Activated naive CD4-positive, alpha-beta T cell (primary cell): ENCODE results near the gene ANLN.
"Not testable (repeated sequence)": the region's sequence is repeated elsewhere in the genome, so short reads cannot be mapped to it uniquely, and the experiment has no call there.

ENCODE experiments used
- DNase-seq, 4 experiments: peaks; one replicate each; lab custom pipeline; 2025; lab: John Stamatoyannopoulos, UW

ANLN gene

GRCh38 chr7:36468370-36469101, 78.9 kb downstream of the ANLN start:
- DNase-seq = no peak

- no peak for DNase-seq
Observed at GRCh38 chr7:36469236-36469635, 79.6 kb downstream of the ANLN start.

GRCh38 chr7:36472141-36472729, 82.6 kb downstream of the ANLN start:
- no peak for DNase-seq

GRCh38 chr7:36473454-36474282, 84.0 kb downstream of the ANLN start:
- DNase-seq = no peak

- no peak for DNase-seq
Observed at GRCh38 chr7:36474283-36475010, 84.8 kb downstream of the ANLN start.

- no peak for DNase-seq
Observed at GRCh38 chr7:36475011-36475342, 85.3 kb downstream of the ANLN start.

- DNase-seq = no peak
Observed at GRCh38 chr7:36475381-36475780, 85.7 kb downstream of the ANLN start.

- DNase-seq = no peak
Observed at GRCh38 chr7:36478745-36479144, 89.1 kb downstream of the ANLN start.

GRCh38 chr7:36483853-36484252, 94.2 kb downstream of the ANLN start:
- not testable (repeated sequence) for DNase-seq

- no peak for DNase-seq
Observed at GRCh38 chr7:36484265-36484664, 94.6 kb downstream of the ANLN start.

- no peak for DNase-seq
Observed at GRCh38 chr7:36486336-36486735, 96.7 kb downstream of the ANLN start.

GRCh38 chr7:36487756-36488336, 98.2 kb downstream of the ANLN start:
- no peak for DNase-seq

GRCh38 chr7:36488672-36489071, 99.0 kb downstream of the ANLN start:
- DNase-seq = not testable (repeated sequence)

GRCh38 chr7:36490419-36490830, 100.8 kb downstream of the ANLN start:
- no peak for DNase-seq

- DNase-seq = no peak
Observed at GRCh38 chr7:36491317-36491716, 101.7 kb downstream of the ANLN start.

- DNase-seq = no peak
Observed at GRCh38 chr7:36496576-36496975, 106.9 kb downstream of the ANLN start.

GRCh38 chr7:36497176-36497575, 107.5 kb downstream of the ANLN start:
- DNase-seq = not testable (repeated sequence)

GRCh38 chr7:36497775-36498174, 108.1 kb downstream of the ANLN start:
- no peak for DNase-seq
